MCF 10A (cell line): ENCODE measurements around the gene FGFR2. TPM values are rescaled to one million over a fixed set of nuclear protein-coding genes. Genes with fewer than 3 reads are reported as not detected.

Experiments
- BruUV-seq: library from RNA; stranded (reverse); fragments of 400-500 nt; replicated peaks from 2 replicates; lab custom pipeline; 2021; lab: Mats Ljungman, UMichigan
- CTCF ChIA-PET: fragments of 300-600 bp; sonication (Branson Sonifier 250); formaldehyde crosslinking; extraction: SDS; loops from one replicate; lab custom pipeline; 2021; ENCODE audit warnings: antibody characterized with exemption, inconsistent platforms; lab: Yijun Ruan, JAX
- POLR2A ChIA-PET: fragments of 300-600, 350-650 bp; sonication (Branson Sonifier 250); formaldehyde crosslinking; extraction: SDS; loops from one replicate; lab custom pipeline; 2020; ENCODE audit warnings: antibody characterized with exemption, inconsistent platforms; lab: Yijun Ruan, JAX
- DNase-seq: peaks from one replicate; pipeline ENCODE4 v3.0.0-alpha.2; 2018; ENCODE audit not compliant: unreplicated experiment
- H3K27ac Mint-ChIP-seq: one replicate; pipeline ENCODE4 v1.8.0; 2022; ENCODE audit warnings: mild to moderate bottlenecking, low read depth, mixed read lengths; ENCODE audit not compliant: unreplicated experiment
- H3K27me3 Mint-ChIP-seq: one replicate; pipeline ENCODE4 v1.8.0; 2022; ENCODE audit warnings: mixed read lengths; ENCODE audit not compliant: insufficient read depth, unreplicated experiment
- H3K36me3 Mint-ChIP-seq: one replicate; pipeline ENCODE4 v1.8.0; 2022; ENCODE audit warnings: mild to moderate bottlenecking, moderate library complexity, mixed read lengths; ENCODE audit not compliant: insufficient read depth, unreplicated experiment
- H3K4me1 Mint-ChIP-seq: one replicate; pipeline ENCODE4 v1.8.0; 2022; ENCODE audit warnings: mixed read lengths; ENCODE audit not compliant: insufficient read depth, unreplicated experiment
- H3K4me3 Mint-ChIP-seq: one replicate; pipeline ENCODE4 v1.8.0; 2022; ENCODE audit warnings: mild to moderate bottlenecking, moderate library complexity, mixed read lengths; ENCODE audit not compliant: unreplicated experiment
- H3K9me3 Mint-ChIP-seq: one replicate; pipeline ENCODE4 v1.8.0; 2022; ENCODE audit warnings: mixed read lengths; ENCODE audit not compliant: unreplicated experiment
- intact Hi-C: fragments of 100-400 bp; cut with micrococcal nuclease; formaldehyde crosslinking; loops from 2 replicates; pipeline ENCODE4 v1.14.1; 2022
- total RNA-seq: library from RNA; stranded (reverse); gene quantifications from 2 replicates; pipeline ENCODE4 v1.2.3, GENCODE V29; 2022
- TF ChIP-seq, protein P1 (sequence below): fragments of 200-600 bp; IDR thresholded peaks from one replicate; pipeline ENCODE4 v1.8.0; 2022; ENCODE audit warnings: antibody characterized with exemption, mild to moderate bottlenecking; ENCODE audit not compliant: unreplicated experiment

FGFR2 gene
- total RNA-seq, 1 experiment from 2014 or later: 2.7 TPM

DNA sequence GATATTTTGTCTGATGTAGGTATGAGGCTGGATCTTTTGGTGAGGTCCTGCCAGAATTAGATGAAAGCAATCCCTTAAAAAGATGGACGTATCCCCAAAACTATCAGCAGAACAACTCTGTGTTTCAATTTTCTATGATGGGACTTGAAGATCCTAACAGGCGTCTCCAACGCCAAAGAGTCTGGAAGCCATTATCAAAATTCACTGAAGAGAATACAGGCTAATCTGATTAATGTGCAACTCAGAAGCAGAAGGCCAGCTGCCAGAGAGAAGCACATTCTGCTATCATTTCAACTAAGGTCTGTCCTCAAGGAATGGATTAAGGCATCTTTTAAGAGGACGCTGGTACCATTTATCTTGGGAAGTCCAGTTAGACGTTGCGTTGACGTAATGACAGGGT lies 119.7 kb downstream of the FGFR2 start:
- BruUV-seq: no TSS peak
- Mint-ChIP-seq H3K4me1 (no peaks in the 10 kb centered on the region), H3K9me3 (no peaks in the 10 kb centered on the region), H3K27ac (no peak overlapping the region), H3K36me3 (no peaks in the 10 kb centered on the region), H3K4me3 (no peak overlapping the region), H3K27me3 (no peaks in the 10 kb centered on the region)
- intact Hi-C loops: no loop called here
- ChIA-PET CTCF (no interaction called here), POLR2A (interaction anchor here (0.6 kb wide), 1 partner anchor 29 kb away, joined by 3 read pairs; no protein-coding TSS in a partner anchor)
- TF ChIP-seq, protein P1, sequence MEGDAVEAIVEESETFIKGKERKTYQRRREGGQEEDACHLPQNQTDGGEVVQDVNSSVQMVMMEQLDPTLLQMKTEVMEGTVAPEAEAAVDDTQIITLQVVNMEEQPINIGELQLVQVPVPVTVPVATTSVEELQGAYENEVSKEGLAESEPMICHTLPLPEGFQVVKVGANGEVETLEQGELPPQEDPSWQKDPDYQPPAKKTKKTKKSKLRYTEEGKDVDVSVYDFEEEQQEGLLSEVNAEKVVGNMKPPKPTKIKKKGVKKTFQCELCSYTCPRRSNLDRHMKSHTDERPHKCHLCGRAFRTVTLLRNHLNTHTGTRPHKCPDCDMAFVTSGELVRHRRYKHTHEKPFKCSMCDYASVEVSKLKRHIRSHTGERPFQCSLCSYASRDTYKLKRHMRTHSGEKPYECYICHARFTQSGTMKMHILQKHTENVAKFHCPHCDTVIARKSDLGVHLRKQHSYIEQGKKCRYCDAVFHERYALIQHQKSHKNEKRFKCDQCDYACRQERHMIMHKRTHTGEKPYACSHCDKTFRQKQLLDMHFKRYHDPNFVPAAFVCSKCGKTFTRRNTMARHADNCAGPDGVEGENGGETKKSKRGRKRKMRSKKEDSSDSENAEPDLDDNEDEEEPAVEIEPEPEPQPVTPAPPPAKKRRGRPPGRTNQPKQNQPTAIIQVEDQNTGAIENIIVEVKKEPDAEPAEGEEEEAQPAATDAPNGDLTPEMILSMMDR: no peak
- DNase-seq: no peak

DNA sequence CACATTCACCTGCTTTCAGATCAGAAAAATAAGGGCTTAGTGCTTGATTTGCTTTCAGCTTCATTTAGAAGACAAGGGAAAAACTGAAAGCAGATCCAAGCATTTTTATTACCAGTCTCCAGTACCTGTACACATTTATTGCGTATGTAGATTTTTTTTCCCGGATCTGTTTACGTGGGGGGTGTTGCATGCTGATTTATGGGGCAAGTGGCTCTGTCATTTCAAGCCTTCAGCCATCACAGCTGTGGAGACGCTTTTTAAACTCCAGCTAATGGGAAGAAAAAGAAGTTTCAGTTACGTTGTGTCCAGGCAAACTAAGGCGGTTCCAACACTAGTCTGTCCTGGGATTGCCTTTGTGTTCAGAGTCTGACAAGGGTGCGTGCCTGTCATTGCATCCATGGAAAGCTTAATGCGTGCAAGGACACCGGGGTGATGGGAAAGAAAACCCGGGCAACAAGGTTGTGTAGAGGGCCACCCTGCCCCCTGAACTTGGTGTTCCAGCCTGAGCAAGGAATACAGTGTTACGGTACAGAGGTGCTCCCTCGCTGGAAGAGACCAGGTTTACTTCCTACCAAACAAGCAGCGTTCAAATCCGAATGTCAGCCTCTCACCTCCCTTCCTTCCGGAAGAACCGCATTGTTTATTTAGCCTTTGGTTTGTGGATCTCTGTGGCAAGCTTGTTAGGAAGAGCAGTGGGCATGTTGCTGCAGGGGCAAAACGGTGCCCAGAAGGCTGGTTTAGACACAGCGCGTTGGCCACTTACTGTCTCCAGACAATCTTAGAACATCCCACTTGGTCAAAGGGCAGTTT lies 128.2 kb downstream of the FGFR2 start:
- CTCF ChIA-PET: no interaction called here
- H3K27me3 Mint-ChIP-seq: no peaks in the 10 kb centered on the region
- no peak overlapping the region for H3K4me3 Mint-ChIP-seq
- no peaks in the 10 kb centered on the region for H3K36me3 Mint-ChIP-seq
- intact Hi-C loops: no loop called here
- TF ChIP-seq, protein P1: no peak
- no peaks in the 10 kb centered on the region for H3K4me1 Mint-ChIP-seq
- BruUV-seq: no TSS peak
- no peak for DNase-seq
- POLR2A ChIA-PET: no interaction called here
- H3K9me3 Mint-ChIP-seq: no peaks in the 10 kb centered on the region
- no peak overlapping the region for H3K27ac Mint-ChIP-seq

DNA sequence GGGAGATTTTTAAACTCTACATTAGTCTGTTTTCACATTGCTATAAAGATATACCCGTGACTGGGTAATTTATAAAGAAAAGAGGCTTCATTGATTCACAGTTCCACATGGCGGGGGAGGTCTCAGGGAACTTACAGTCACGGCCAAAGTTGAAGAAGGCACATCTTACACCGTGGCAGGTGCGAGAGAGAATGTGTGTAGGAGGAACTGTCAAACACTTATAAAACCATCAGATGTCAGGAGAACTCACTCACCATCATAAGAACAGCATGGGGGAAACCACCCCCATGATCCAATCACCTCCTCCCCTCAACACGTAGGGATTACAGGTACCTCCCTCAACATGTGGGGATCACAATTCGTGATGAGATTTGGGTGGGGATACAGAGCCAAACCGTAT lies 129.5 kb downstream of the FGFR2 start:
- Mint-ChIP-seq H3K4me3 (no peak overlapping the region), H3K27ac (no peak overlapping the region), H3K27me3 (no peaks in the 10 kb centered on the region), H3K4me1 (no peaks in the 10 kb centered on the region), H3K9me3 (no peaks in the 10 kb centered on the region), H3K36me3 (no peaks in the 10 kb centered on the region)
- no peak for DNase-seq
- CTCF ChIA-PET: interaction anchor here (0.8 kb wide), 1 partner anchor 16 kb away, joined by 6 read pairs; no protein-coding TSS in a partner anchor
- intact Hi-C loops: no loop called here
- no TSS peak for BruUV-seq
- POLR2A ChIA-PET: no interaction called here
- TF ChIP-seq, protein P1: no peak

DNA sequence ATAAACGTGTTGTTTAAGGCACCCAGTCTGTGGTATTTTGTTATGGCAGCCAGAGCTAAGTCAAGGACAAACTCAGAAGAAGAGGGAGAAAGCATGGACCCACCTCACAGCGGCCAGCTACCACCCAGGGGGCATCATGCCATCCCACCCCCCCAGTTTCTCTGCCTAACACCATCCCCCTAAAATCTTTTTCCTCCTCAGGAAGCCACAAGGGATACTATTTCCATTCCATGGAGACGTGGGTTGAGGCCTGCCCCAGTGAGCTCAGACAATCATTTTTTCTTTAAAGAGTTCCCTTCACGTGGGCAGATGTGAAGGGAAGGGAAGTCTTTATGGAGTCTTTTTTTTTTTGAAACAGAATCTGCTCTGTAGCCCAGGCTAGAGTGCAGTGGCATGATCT lies 131.8 kb downstream of the FGFR2 start:
- no peaks in the 10 kb centered on the region for H3K4me1 Mint-ChIP-seq
- TF ChIP-seq, protein P1: no peak
- intact Hi-C loops: no loop called here
- no peaks in the 10 kb centered on the region for H3K27me3 Mint-ChIP-seq
- CTCF ChIA-PET: interaction anchor here (0.5 to 1.1 kb wide), 3 partner anchors 10 to 1440 kb away, joined by 3 to 5 read pairs (median 3); no protein-coding TSS in a partner anchor
- H3K4me3 Mint-ChIP-seq: no peak overlapping the region
- DNase-seq: no peak
- POLR2A ChIA-PET: interaction anchor here (0.7 kb wide), 1 partner anchor 128 kb away, joined by 3 read pairs; no protein-coding TSS in a partner anchor
- no TSS peak for BruUV-seq
- H3K27ac Mint-ChIP-seq: no peak overlapping the region
- no peaks in the 10 kb centered on the region for H3K36me3 Mint-ChIP-seq
- no peaks in the 10 kb centered on the region for H3K9me3 Mint-ChIP-seq
